GM20000 (cell line): ENCODE results near the gene FN3KRP.

ENCODE experiments used
- DNase-seq: peaks from one replicate; pipeline ENCODE4 v3.0.0; 2012; ENCODE audit warnings: low spot score
- CTCF ChIP-seq: IDR thresholded peaks from 2 replicates; pipeline ENCODE4 v1.5.1; 2012; ENCODE audit warnings: mild to moderate bottlenecking, control low read depth; ENCODE audit errors: extremely low read depth, missing control alignments

Gene FN3KRP

GRCh38 chr17:82674656-82675475 lies 41.6 kb upstream of the FN3KRP start:
- DNase-seq: no peak
- TF ChIP-seq CTCF: no peak

- no peak for TF ChIP-seq CTCF
- DNase-seq: no peak
Measured at GRCh38 chr17:82675476-82676245, 40.8 kb upstream of the FN3KRP start.

GRCh38 chr17:82677353-82677925 lies 39.1 kb upstream of the FN3KRP start:
- TF ChIP-seq CTCF: no peak

GRCh38 chr17:82678265-82678891 lies 38.1 kb upstream of the FN3KRP start:
- no peak for TF ChIP-seq CTCF
- no peak for DNase-seq

More at GRCh38 chr17:82677353-82677925, 39.1 kb upstream of the FN3KRP start:
- no peak for DNase-seq

- no peak for TF ChIP-seq CTCF
- DNase-seq: no peak
Measured at GRCh38 chr17:82679586-82680465, 36.7 kb upstream of the FN3KRP start.

- DNase-seq: no peak
- TF ChIP-seq CTCF: no peak
Measured at GRCh38 chr17:82681547-82681946, 35.0 kb upstream of the FN3KRP start.
